ENCODE results near the gene HDAC9. TPM values are rescaled to one million over a fixed set of nuclear protein-coding genes. Genes with fewer than 3 reads are reported as not detected.
A peak's percentile ranks its signal among the peaks of the same experiment; 100 is the strongest.

HDAC9 gene
- total RNA-seq, 1 donor from 2014 or later: 3.6 TPM

- no peak overlapping the region for H3K4me3 Mint-ChIP-seq (ENCODE audit: low read depth)
- TF ChIP-seq CTCF (IDR thresholded peaks at IDR 0.05; ENCODE audit: unreplicated experiment): no peak
- peaks cover 4% of the 10 kb centered on the region for H3K9me3 Mint-ChIP-seq (ENCODE audit: low read depth)
- no peak for DNase-seq (ENCODE audit: low spot score, unreplicated experiment)
- no peaks in the 10 kb centered on the region for H3K36me3 Mint-ChIP-seq (ENCODE audit: insufficient read depth)
- no peak overlapping the region for H3K27ac Mint-ChIP-seq
- no peaks in the 10 kb centered on the region for H3K27me3 Mint-ChIP-seq
- H3K4me1 Mint-ChIP-seq (ENCODE audit: low read depth): peaks cover 18% of the 10 kb centered on the region
These were observed 10.4 kb downstream of the HDAC9 start for GRCh38 chr7:18505870-18506460.

GRCh38 chr7:18508443-18509427 is 13.2 kb downstream of the HDAC9 start:
- H3K9me3 Mint-ChIP-seq (ENCODE audit: low read depth): peaks cover 4% of the 10 kb centered on the region
- H3K27ac Mint-ChIP-seq: peak overlapping the region; percentile 33

GRCh38 chr7:18509481-18509880 is 13.9 kb downstream of the HDAC9 start:
- no peak for DNase-seq (ENCODE audit: low spot score, unreplicated experiment)
- Mint-ChIP-seq H3K27me3 (no peaks in the 10 kb centered on the region), H3K4me3 (ENCODE audit: low read depth) (no peak overlapping the region), H3K9me3 (ENCODE audit: low read depth) (peaks cover 4% of the 10 kb centered on the region), H3K27ac (no peak overlapping the region), H3K4me1 (ENCODE audit: low read depth) (peaks cover 18% of the 10 kb centered on the region), H3K36me3 (ENCODE audit: insufficient read depth) (no peaks in the 10 kb centered on the region)
- no peak for TF ChIP-seq CTCF (IDR thresholded peaks at IDR 0.05; ENCODE audit: unreplicated experiment)

More at GRCh38 chr7:18508443-18509427, 13.2 kb downstream of the HDAC9 start:
- H3K36me3 Mint-ChIP-seq (ENCODE audit: insufficient read depth): no peaks in the 10 kb centered on the region
- peaks cover 18% of the 10 kb centered on the region for H3K4me1 Mint-ChIP-seq (ENCODE audit: low read depth)
- no peaks in the 10 kb centered on the region for H3K27me3 Mint-ChIP-seq
- DNase-seq (ENCODE audit: low spot score, unreplicated experiment): no peak
- TF ChIP-seq CTCF (IDR thresholded peaks at IDR 0.05; ENCODE audit: unreplicated experiment): no peak
- no peak overlapping the region for H3K4me3 Mint-ChIP-seq (ENCODE audit: low read depth)

GRCh38 chr7:18511351-18512140 is 16.0 kb downstream of the HDAC9 start:
- no peak for DNase-seq (ENCODE audit: low spot score, unreplicated experiment)
- H3K4me3 Mint-ChIP-seq (ENCODE audit: low read depth): no peak overlapping the region
- no peaks in the 10 kb centered on the region for H3K36me3 Mint-ChIP-seq (ENCODE audit: insufficient read depth)
- no peak overlapping the region for H3K27ac Mint-ChIP-seq
- H3K27me3 Mint-ChIP-seq: no peaks in the 10 kb centered on the region
- TF ChIP-seq CTCF (IDR thresholded peaks at IDR 0.05; ENCODE audit: unreplicated experiment): no peak
- peaks cover 8% of the 10 kb centered on the region for H3K4me1 Mint-ChIP-seq (ENCODE audit: low read depth)
- peaks cover 4% of the 10 kb centered on the region for H3K9me3 Mint-ChIP-seq (ENCODE audit: low read depth)

- TF ChIP-seq CTCF (IDR thresholded peaks at IDR 0.05; ENCODE audit: unreplicated experiment): no peak
- H3K9me3 Mint-ChIP-seq (ENCODE audit: low read depth): no peaks in the 10 kb centered on the region
- H3K4me1 Mint-ChIP-seq (ENCODE audit: low read depth): peaks cover 14% of the 10 kb centered on the region
- no peak overlapping the region for H3K27ac Mint-ChIP-seq
- H3K4me3 Mint-ChIP-seq (ENCODE audit: low read depth): no peak overlapping the region
- H3K27me3 Mint-ChIP-seq: no peaks in the 10 kb centered on the region
- DNase-seq (ENCODE audit: low spot score, unreplicated experiment): no peak
- no peaks in the 10 kb centered on the region for H3K36me3 Mint-ChIP-seq (ENCODE audit: insufficient read depth)
These were observed 17.8 kb downstream of the HDAC9 start for GRCh38 chr7:18513343-18513742.

Measured in progenitor cell of endocrine pancreas (in vitro differentiated cells).